ENCODE data around the gene KRTAP4-4. TPM values are rescaled to one million over a fixed set of nuclear protein-coding genes. Genes with fewer than 3 reads are reported as not detected.

The KRTAP4-4 gene
- total and polyA plus RNA-seq, 2 of the 4 experiments (the other 2 are of a cell fraction) = not detected

DNA sequence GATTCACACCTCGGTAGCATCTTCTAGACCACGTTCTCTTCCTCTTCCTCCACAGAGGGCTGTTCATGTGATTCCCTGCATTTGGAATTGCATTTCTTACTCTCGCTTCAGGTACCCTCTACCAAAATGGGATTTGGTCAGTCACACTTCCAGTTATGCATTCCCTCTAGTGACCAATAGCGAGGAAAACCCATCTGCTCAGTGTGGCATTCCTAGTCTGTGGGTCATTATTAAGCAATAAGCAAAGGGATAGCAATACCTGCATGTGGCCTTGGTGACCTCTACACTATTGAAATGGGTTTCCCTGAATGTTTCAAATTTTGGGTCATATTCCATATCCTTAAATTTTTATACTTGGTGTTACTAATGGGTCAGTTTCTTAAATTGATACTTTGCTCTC, 10.5 kb downstream of the KRTAP4-4 start:
- Histone ChIP-seq H3K4me2 (ENCODE audit: low read depth, low read length) (no peak overlapping the region), H4K8ac (ENCODE audit: low read depth in 2 of 2, low read length in 2 of 2) (no peak overlapping the region), H2AFZ (replicated peaks; ENCODE audit: low read length, poor library complexity) (no peak overlapping the region), H3K9ac (ENCODE audit: low read depth, low read length) (no peak overlapping the region), H3K14ac (replicated peaks; ENCODE audit: low read depth, low read length) (no peak overlapping the region), H3K27me3 (ENCODE audit: control insufficient read depth, insufficient read depth, low read length) (no peaks in the 10 kb centered on the region; the same call in 1 of the 2 replicates), H2BK20ac (ENCODE audit: low read depth, low read length) (no peak overlapping the region), H2AK9ac (replicated peaks; ENCODE audit: low read depth, low read length, poor library complexity) (no peak overlapping the region), H3K56ac (ENCODE audit: extremely low read depth, insufficient read depth, low read length) (no peak overlapping the region), H3K4ac (ENCODE audit: low read depth, low read length) (no peak overlapping the region), H2AK5ac (ENCODE audit: low read depth, low read length) (no peak overlapping the region), H3K9me3 (ENCODE audit: control insufficient read depth, insufficient read depth, low read length) (no peaks in the 10 kb centered on the region), H3K9me1 (ENCODE audit: insufficient read depth, low read length) (no peaks in the 10 kb centered on the region), H3K36me3 (ENCODE audit: control insufficient read depth, insufficient read depth, low read length) (no peaks in the 10 kb centered on the region), H2BK120ac (ENCODE audit: low read depth, low read length) (no peak overlapping the region), H2BK15ac (ENCODE audit: low read depth, low read length) (no peak overlapping the region), H2BK5ac (ENCODE audit: low read depth, low read length, poor library complexity, severe bottlenecking) (no peak overlapping the region), H3K79me1 (ENCODE audit: low read depth in 1 of 2, low read length in 2 of 2) (no peaks in the 10 kb centered on the region), H3K4me3 (ENCODE audit: insufficient read depth, low read depth, low read length) (no peak overlapping the region), H3K18ac (ENCODE audit: low read depth, low read length) (no peak overlapping the region), H3K4me1 (ENCODE audit: control insufficient read depth, insufficient read depth, low read length) (no peaks in the 10 kb centered on the region), H4K5ac (ENCODE audit: low read depth, low read length) (no peak overlapping the region), H3K23ac (ENCODE audit: low read depth, low read length) (no peak overlapping the region), H4K91ac (ENCODE audit: insufficient read depth, low read depth, low read length) (no peak overlapping the region), H3K27ac (ENCODE audit: insufficient read depth, low read length) (no peak overlapping the region), H4K20me1 (ENCODE audit: insufficient read depth, low read length) (no peaks in the 10 kb centered on the region)
- BruUV-seq (replicated peaks) = no TSS peak
- no peak for TF ChIP-seq BHLHE40 (IDR thresholded peaks at IDR 0.05; ENCODE audit: low read depth, low read length)
- WGBS, 2 experiments (ENCODE audit: extremely low coverage in 2 of 2, insufficient read length in 1 of 2) = no CpG with 5 or more reads among the region's 4 CpGs
- intact Hi-C loops (cut with micrococcal nuclease) (no loop called here), dilution Hi-C loops (cut with HindIII; ENCODE audit: low sequenced_read_pairs, unreplicated experiment) (no loop called here), in situ Hi-C loops (cut with MboI; ENCODE audit: low sequenced_read_pairs) (no loop called here)
- ATAC-seq (ENCODE audit: low read depth) (no peak), DNase-seq (no peak)
- POLR2A ChIA-PET (ENCODE audit: unreplicated experiment) = no interaction called here
- CTCF ChIA-PET = no interaction called here
